ENCODE measurements around the gene ZNF451.

The ZNF451 gene

GRCh38 chr6:57068061-57068460 lies 21.9 kb upstream of the ZNF451 start:
- Histone ChIP-seq H3K27ac (ENCODE audit: low read depth in 2 of 2, low read length in 2 of 2) (no peak overlapping the region), H3K9me3 (ENCODE audit: control insufficient read depth in 2 of 2, low read length in 2 of 2) (no peaks in the 10 kb centered on the region), H3K9ac (ENCODE audit: low read depth in 1 of 2, low read length in 2 of 2) (no peak overlapping the region), H3K4me1 (ENCODE audit: control insufficient read depth in 2 of 2, insufficient read depth in 2 of 2, low read length in 2 of 2) (no peaks in the 10 kb centered on the region), H3K36me3 (ENCODE audit: control insufficient read depth in 2 of 2, insufficient read depth in 2 of 2, low read length in 2 of 2) (no peaks in the 10 kb centered on the region), H3K4me3 (ENCODE audit: low read length in 2 of 2) (no peak overlapping the region), H3K27me3 (ENCODE audit: control insufficient read depth in 2 of 2, insufficient read depth in 2 of 2, low read length in 2 of 2) (no peaks in the 10 kb centered on the region)

GRCh38 chr6:57069228-57069627 lies 20.8 kb upstream of the ZNF451 start:
- no peak overlapping the region for H3K4me3 ChIP-seq (ENCODE audit: low read length in 2 of 2)
- no peaks in the 10 kb centered on the region for H3K9me3 ChIP-seq (ENCODE audit: control insufficient read depth in 2 of 2, low read length in 2 of 2)
- H3K36me3 ChIP-seq (ENCODE audit: control insufficient read depth in 2 of 2, insufficient read depth in 2 of 2, low read length in 2 of 2) = no peaks in the 10 kb centered on the region
- H3K27me3 ChIP-seq (ENCODE audit: control insufficient read depth in 2 of 2, insufficient read depth in 2 of 2, low read length in 2 of 2) = no peaks in the 10 kb centered on the region
- H3K9ac ChIP-seq (ENCODE audit: low read depth in 1 of 2, low read length in 2 of 2) = no peak overlapping the region
- H3K4me1 ChIP-seq (ENCODE audit: control insufficient read depth in 2 of 2, insufficient read depth in 2 of 2, low read length in 2 of 2) = no peaks in the 10 kb centered on the region
- no peak overlapping the region for H3K27ac ChIP-seq (ENCODE audit: low read depth in 2 of 2, low read length in 2 of 2)

- Histone ChIP-seq H3K27me3 (ENCODE audit: control insufficient read depth in 2 of 2, insufficient read depth in 2 of 2, low read length in 2 of 2) (no peaks in the 10 kb centered on the region), H3K9ac (ENCODE audit: low read depth in 1 of 2, low read length in 2 of 2) (no peak overlapping the region), H3K4me1 (ENCODE audit: control insufficient read depth in 2 of 2, insufficient read depth in 2 of 2, low read length in 2 of 2) (no peaks in the 10 kb centered on the region), H3K36me3 (ENCODE audit: control insufficient read depth in 2 of 2, insufficient read depth in 2 of 2, low read length in 2 of 2) (no peaks in the 10 kb centered on the region), H3K9me3 (ENCODE audit: control insufficient read depth in 2 of 2, low read length in 2 of 2) (no peaks in the 10 kb centered on the region), H3K27ac (ENCODE audit: low read depth in 2 of 2, low read length in 2 of 2) (no peak overlapping the region), H3K4me3 (ENCODE audit: low read length in 2 of 2) (no peak overlapping the region)
Measured at GRCh38 chr6:57069920-57070331, 20.1 kb upstream of the ZNF451 start.

- Histone ChIP-seq H3K36me3 (ENCODE audit: control insufficient read depth in 2 of 2, insufficient read depth in 2 of 2, low read length in 2 of 2) (no peaks in the 10 kb centered on the region), H3K27ac (ENCODE audit: low read depth in 2 of 2, low read length in 2 of 2) (no peak overlapping the region), H3K9ac (ENCODE audit: low read depth in 1 of 2, low read length in 2 of 2) (no peak overlapping the region), H3K27me3 (ENCODE audit: control insufficient read depth in 2 of 2, insufficient read depth in 2 of 2, low read length in 2 of 2) (no peaks in the 10 kb centered on the region), H3K4me3 (ENCODE audit: low read length in 2 of 2) (no peak overlapping the region), H3K9me3 (ENCODE audit: control insufficient read depth in 2 of 2, low read length in 2 of 2) (no peaks in the 10 kb centered on the region), H3K4me1 (ENCODE audit: control insufficient read depth in 2 of 2, insufficient read depth in 2 of 2, low read length in 2 of 2) (no peaks in the 10 kb centered on the region)
Measured at GRCh38 chr6:57072108-57072507, 17.9 kb upstream of the ZNF451 start.

- H3K9ac ChIP-seq (ENCODE audit: low read depth in 1 of 2, low read length in 2 of 2) = no peak overlapping the region
- no peaks in the 10 kb centered on the region for H3K4me1 ChIP-seq (ENCODE audit: control insufficient read depth in 2 of 2, insufficient read depth in 2 of 2, low read length in 2 of 2)
- no peak overlapping the region for H3K4me3 ChIP-seq (ENCODE audit: low read length in 2 of 2)
- H3K36me3 ChIP-seq (ENCODE audit: control insufficient read depth in 2 of 2, insufficient read depth in 2 of 2, low read length in 2 of 2) = no peaks in the 10 kb centered on the region
- no peak overlapping the region for H3K27ac ChIP-seq (ENCODE audit: low read depth in 2 of 2, low read length in 2 of 2)
- no peaks in the 10 kb centered on the region for H3K27me3 ChIP-seq (ENCODE audit: control insufficient read depth in 2 of 2, insufficient read depth in 2 of 2, low read length in 2 of 2)
- H3K9me3 ChIP-seq (ENCODE audit: control insufficient read depth in 2 of 2, low read length in 2 of 2) = no peaks in the 10 kb centered on the region
Measured at GRCh38 chr6:57074383-57074782, 15.6 kb upstream of the ZNF451 start.

GRCh38 chr6:57075092-57075491 lies 14.9 kb upstream of the ZNF451 start:
- Histone ChIP-seq H3K9me3 (ENCODE audit: control insufficient read depth in 2 of 2, low read length in 2 of 2) (no peaks in the 10 kb centered on the region), H3K27me3 (ENCODE audit: control insufficient read depth in 2 of 2, insufficient read depth in 2 of 2, low read length in 2 of 2) (no peaks in the 10 kb centered on the region), H3K36me3 (ENCODE audit: control insufficient read depth in 2 of 2, insufficient read depth in 2 of 2, low read length in 2 of 2) (no peaks in the 10 kb centered on the region), H3K9ac (ENCODE audit: low read depth in 1 of 2, low read length in 2 of 2) (no peak overlapping the region), H3K4me1 (ENCODE audit: control insufficient read depth in 2 of 2, insufficient read depth in 2 of 2, low read length in 2 of 2) (no peaks in the 10 kb centered on the region), H3K4me3 (ENCODE audit: low read length in 2 of 2) (no peak overlapping the region), H3K27ac (ENCODE audit: low read depth in 2 of 2, low read length in 2 of 2) (no peak overlapping the region)

GRCh38 chr6:57078531-57079207 lies 11.3 kb upstream of the ZNF451 start:
- no peaks in the 10 kb centered on the region for H3K4me1 ChIP-seq (ENCODE audit: control insufficient read depth in 2 of 2, insufficient read depth in 2 of 2, low read length in 2 of 2)
- no peaks in the 10 kb centered on the region for H3K9me3 ChIP-seq (ENCODE audit: control insufficient read depth in 2 of 2, low read length in 2 of 2)
- H3K27me3 ChIP-seq (ENCODE audit: control insufficient read depth in 2 of 2, insufficient read depth in 2 of 2, low read length in 2 of 2) = no peaks in the 10 kb centered on the region
- H3K9ac ChIP-seq (ENCODE audit: low read depth in 1 of 2, low read length in 2 of 2) = no peak overlapping the region
- no peak overlapping the region for H3K27ac ChIP-seq (ENCODE audit: low read depth in 2 of 2, low read length in 2 of 2)
- no peak overlapping the region for H3K4me3 ChIP-seq (ENCODE audit: low read length in 2 of 2)
- no peaks in the 10 kb centered on the region for H3K36me3 ChIP-seq (ENCODE audit: control insufficient read depth in 2 of 2, insufficient read depth in 2 of 2, low read length in 2 of 2)

GRCh38 chr6:57085471-57085870 lies 4.5 kb upstream of the ZNF451 start:
- H3K27me3 ChIP-seq (ENCODE audit: control insufficient read depth in 2 of 2, insufficient read depth in 2 of 2, low read length in 2 of 2) = no peaks in the 10 kb centered on the region
- peaks cover 5 to 7% of the 10 kb centered on the region in 2 donors for H3K4me1 ChIP-seq (ENCODE audit: control insufficient read depth in 2 of 2, insufficient read depth in 2 of 2, low read length in 2 of 2)
- no peak overlapping the region for H3K27ac ChIP-seq (ENCODE audit: low read depth in 2 of 2, low read length in 2 of 2)
- no peak overlapping the region for H3K9ac ChIP-seq (ENCODE audit: low read depth in 1 of 2, low read length in 2 of 2)
- H3K36me3 ChIP-seq (ENCODE audit: control insufficient read depth in 2 of 2, insufficient read depth in 2 of 2, low read length in 2 of 2) = no peaks in the 10 kb centered on the region
- H3K4me3 ChIP-seq (ENCODE audit: low read length in 2 of 2) = no peak overlapping the region
- no peaks in the 10 kb centered on the region for H3K9me3 ChIP-seq (ENCODE audit: control insufficient read depth in 2 of 2, low read length in 2 of 2)

GRCh38 chr6:57086843-57087242 lies 3.1 kb upstream of the ZNF451 start:
- no peaks in the 10 kb centered on the region for H3K36me3 ChIP-seq (ENCODE audit: control insufficient read depth in 2 of 2, insufficient read depth in 2 of 2, low read length in 2 of 2)
- H3K27ac ChIP-seq (ENCODE audit: low read depth in 2 of 2, low read length in 2 of 2) = no peak overlapping the region
- H3K27me3 ChIP-seq (ENCODE audit: control insufficient read depth in 2 of 2, insufficient read depth in 2 of 2, low read length in 2 of 2) = no peaks in the 10 kb centered on the region
- H3K9me3 ChIP-seq (ENCODE audit: control insufficient read depth in 2 of 2, low read length in 2 of 2) = no peaks in the 10 kb centered on the region
- peaks cover 8 to 11% of the 10 kb centered on the region in 2 donors for H3K4me1 ChIP-seq (ENCODE audit: control insufficient read depth in 2 of 2, insufficient read depth in 2 of 2, low read length in 2 of 2)
- no peak overlapping the region for H3K9ac ChIP-seq (ENCODE audit: low read depth in 1 of 2, low read length in 2 of 2)
- H3K4me3 ChIP-seq (ENCODE audit: low read length in 2 of 2) = no peak overlapping the region

GRCh38 chr6:57087916-57088315 lies 2.1 kb upstream of the ZNF451 start:
- Histone ChIP-seq H3K9me3 (ENCODE audit: control insufficient read depth in 2 of 2, low read length in 2 of 2) (no peaks in the 10 kb centered on the region), H3K27ac (ENCODE audit: low read depth in 2 of 2, low read length in 2 of 2) (no peak overlapping the region), H3K4me3 (ENCODE audit: low read length in 2 of 2) (no peak overlapping the region), H3K9ac (ENCODE audit: low read depth in 1 of 2, low read length in 2 of 2) (no peak overlapping the region), H3K4me1 (ENCODE audit: control insufficient read depth in 2 of 2, insufficient read depth in 2 of 2, low read length in 2 of 2) (peaks cover 9 to 11% of the 10 kb centered on the region in 2 donors), H3K27me3 (ENCODE audit: control insufficient read depth in 2 of 2, insufficient read depth in 2 of 2, low read length in 2 of 2) (no peaks in the 10 kb centered on the region), H3K36me3 (ENCODE audit: control insufficient read depth in 2 of 2, insufficient read depth in 2 of 2, low read length in 2 of 2) (no peaks in the 10 kb centered on the region)
